ENCODE measurements around the gene MALSU1.
"Not testable (repeated sequence)": the region's sequence is repeated elsewhere in the genome, so short reads cannot be mapped to it uniquely, and the experiment has no call there.

MALSU1 gene

DNA sequence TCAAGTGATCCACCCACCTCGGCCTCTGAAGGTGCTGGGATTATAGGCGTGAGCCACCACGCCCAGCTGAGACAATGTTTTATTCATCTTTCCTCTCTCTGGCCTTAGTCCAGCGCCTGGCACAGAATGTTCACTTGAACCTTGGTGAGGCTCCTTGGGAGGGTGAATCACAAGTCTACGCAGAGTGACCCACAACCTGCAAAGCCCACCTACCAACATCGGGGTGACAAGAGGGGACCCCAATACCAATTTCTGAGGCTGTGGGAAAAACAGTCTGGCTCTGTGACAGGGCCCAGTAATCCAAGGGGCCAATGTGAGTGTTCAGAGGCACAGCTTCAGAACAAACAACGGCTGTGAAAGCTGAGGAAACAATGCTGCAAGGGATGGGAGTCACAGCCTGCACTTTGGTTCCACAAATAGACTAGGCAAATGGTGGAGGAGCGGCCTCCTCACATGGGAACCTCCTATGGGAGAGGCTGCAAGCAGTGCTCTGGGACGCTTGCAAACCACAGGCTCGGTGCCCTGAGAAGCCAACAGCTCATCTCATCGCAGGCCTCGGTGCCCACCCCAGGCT, 5.6 kb upstream of the MALSU1 start:
- peaks cover 3% of the 10 kb centered on the region for H3K27me3 ChIP-seq (ENCODE audit: insufficient read depth, low read length)
- no peak overlapping the region for H3K4me3 ChIP-seq (ENCODE audit: low read length)
- no peaks in the 10 kb centered on the region for H3K4me1 ChIP-seq (ENCODE audit: insufficient read depth, low read length)
- H3K36me3 ChIP-seq (ENCODE audit: insufficient read depth, low read length): no peaks in the 10 kb centered on the region
- no peaks in the 10 kb centered on the region for H3K9me3 ChIP-seq (ENCODE audit: low read length)
- no peak overlapping the region for H2AFZ ChIP-seq (ENCODE audit: low read depth, low read length)

DNA sequence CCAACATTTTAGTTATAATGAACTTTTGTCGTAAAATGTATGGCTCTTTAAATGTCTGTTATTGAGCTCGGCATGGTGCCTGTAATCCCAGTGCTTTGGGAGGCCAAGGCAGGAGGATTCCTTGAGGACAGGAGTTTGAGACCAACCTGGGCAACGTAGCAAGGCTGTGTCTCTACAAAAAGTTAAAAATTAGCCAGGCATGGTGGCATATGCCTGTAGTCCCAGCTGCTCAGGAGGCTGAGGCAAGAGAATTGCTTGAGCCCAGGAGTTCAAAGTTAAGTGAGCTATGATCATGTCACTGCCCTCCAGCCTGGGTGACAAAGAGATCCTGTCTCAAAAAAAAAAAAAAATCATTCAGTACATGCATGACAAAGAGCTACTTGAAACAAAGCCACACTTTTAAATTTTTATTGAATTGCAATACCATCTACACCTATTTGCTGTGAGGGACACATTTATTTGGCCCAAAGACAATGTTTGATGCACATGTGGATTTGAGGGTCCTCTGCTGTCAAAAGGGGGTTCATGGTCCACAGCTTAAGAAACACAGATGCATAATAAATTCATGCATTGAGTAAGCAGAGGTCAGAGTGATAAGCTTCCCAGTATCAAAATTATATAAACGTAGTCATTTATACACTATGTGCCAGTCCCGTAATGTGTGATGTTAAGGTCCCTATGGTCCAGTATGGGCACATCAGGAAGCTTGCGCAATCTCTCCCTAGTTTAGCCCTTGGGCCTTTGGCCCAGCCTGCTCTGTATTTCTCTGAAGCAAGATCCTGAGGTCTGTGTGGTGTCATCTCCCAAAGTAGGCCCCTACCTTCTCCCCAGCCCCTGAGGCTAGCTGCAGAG, 4.4 kb upstream of the MALSU1 start:
- Histone ChIP-seq H2AFZ (ENCODE audit: low read depth, low read length) (no peak overlapping the region), H3K36me3 (ENCODE audit: insufficient read depth, low read length) (no peaks in the 10 kb centered on the region), H3K4me3 (ENCODE audit: low read length) (no peak overlapping the region), H3K9me3 (ENCODE audit: low read length) (no peaks in the 10 kb centered on the region), H3K4me1 (ENCODE audit: insufficient read depth, low read length) (no peaks in the 10 kb centered on the region), H3K27me3 (ENCODE audit: insufficient read depth, low read length) (peaks cover 3% of the 10 kb centered on the region)

DNA sequence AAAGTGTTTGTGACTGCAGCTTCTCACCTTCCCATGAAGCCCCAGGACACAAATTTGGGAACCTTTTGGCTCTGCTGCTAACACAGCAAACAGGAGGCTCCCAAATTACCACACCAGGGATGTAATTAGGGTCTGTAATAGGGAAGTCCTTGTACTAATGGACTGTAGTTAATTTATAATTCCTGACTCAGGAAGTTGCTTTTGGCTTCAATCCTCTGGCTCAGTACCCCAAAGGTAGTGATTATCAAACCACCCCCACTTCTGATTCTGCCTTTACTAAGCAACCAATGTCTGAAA, 3.8 kb upstream of the MALSU1 start:
- peaks cover 2% of the 10 kb centered on the region for H3K4me1 ChIP-seq (ENCODE audit: insufficient read depth, low read length)
- H2AFZ ChIP-seq (ENCODE audit: low read depth, low read length): no peak overlapping the region
- peaks cover 3% of the 10 kb centered on the region for H3K27me3 ChIP-seq (ENCODE audit: insufficient read depth, low read length)

DNA sequence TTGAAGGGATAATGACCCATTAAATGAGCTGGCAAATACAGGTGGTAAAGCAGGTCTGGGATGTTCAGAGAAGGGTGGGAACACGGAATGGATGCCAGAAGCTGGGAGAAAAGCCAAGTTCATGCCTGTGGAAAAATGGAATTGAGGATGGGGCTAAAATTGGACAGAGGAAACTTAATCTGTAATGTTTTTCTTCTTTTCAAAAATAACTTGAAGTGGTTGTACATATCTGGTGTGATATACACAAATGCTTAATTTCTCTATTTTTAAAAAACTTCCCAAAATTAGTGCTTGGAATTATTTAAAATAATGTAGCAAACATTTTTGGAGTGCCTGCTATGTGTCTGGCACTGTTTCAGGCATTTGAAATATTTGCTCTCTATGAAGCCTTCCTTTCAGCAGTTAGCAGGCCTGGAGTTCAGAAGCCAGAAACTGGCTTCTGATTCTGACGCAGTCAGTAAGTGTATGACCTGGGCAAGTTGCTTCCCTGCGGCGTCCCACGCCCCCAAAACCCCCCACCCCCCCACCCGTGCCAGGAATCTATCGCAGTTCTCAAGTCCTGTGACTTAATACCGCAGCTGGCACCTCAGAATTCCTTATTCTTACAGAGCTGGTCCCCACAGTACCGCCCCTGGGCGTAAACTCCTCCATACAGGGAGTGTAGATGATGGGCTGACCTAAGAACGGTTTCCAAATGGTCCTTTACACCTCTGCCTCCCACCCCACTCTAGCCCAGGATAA, 828 bp upstream of the MALSU1 start:
- no peaks in the 10 kb centered on the region for H3K27me3 ChIP-seq (ENCODE audit: insufficient read depth, low read length)
- H3K4me1 ChIP-seq (ENCODE audit: insufficient read depth, low read length): peaks cover 10% of the 10 kb centered on the region
- peak overlapping the region; percentile 14 for H2AFZ ChIP-seq (ENCODE audit: low read depth, low read length)
- H3K36me3 ChIP-seq (ENCODE audit: insufficient read depth, low read length): peaks cover 19% of the 10 kb centered on the region
- peak overlapping the region; percentile 70 for H3K4me3 ChIP-seq (ENCODE audit: low read length)
- no peaks in the 10 kb centered on the region for H3K9me3 ChIP-seq (ENCODE audit: low read length)

More for the DNA sequence above, 3.8 kb upstream of the MALSU1 start:
- H3K9me3 ChIP-seq (ENCODE audit: low read length): no peaks in the 10 kb centered on the region
- no peak overlapping the region for H3K4me3 ChIP-seq (ENCODE audit: low read length)
- no peaks in the 10 kb centered on the region for H3K36me3 ChIP-seq (ENCODE audit: insufficient read depth, low read length)

DNA sequence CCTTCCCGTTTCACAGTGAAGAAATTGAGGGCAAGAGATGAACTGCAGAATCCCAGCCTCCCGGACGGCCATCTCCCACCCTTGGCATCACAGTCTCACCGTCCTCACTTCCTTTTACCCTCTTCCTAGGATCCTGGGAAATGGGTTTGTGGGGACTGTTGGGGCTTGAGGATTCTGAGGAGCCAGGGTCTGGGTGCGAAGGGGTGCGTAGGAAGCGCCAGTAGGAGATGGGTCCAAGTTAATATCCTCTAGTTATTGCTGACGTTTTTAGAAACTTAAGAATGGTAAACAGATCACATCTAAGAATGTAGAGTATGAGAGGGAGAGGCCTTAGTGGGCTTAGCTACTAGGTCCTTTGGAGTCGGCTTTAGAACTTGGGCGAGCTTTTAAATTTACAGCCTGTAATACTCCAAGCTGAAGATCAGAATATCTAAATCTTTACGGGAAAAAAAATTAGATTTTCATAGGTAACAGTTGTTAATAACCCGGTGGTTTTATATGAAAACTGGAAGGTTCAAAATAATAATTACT, 696 bp downstream of the MALSU1 start:
- Histone ChIP-seq H3K27me3 (ENCODE audit: insufficient read depth, low read length) (no peaks in the 10 kb centered on the region), H3K4me1 (ENCODE audit: insufficient read depth, low read length) (peaks cover 10% of the 10 kb centered on the region), H2AFZ (ENCODE audit: low read depth, low read length) (peak overlapping the region; percentile 14), H3K9me3 (ENCODE audit: low read length) (no peaks in the 10 kb centered on the region), H3K36me3 (ENCODE audit: insufficient read depth, low read length) (peaks cover 22% of the 10 kb centered on the region), H3K4me3 (ENCODE audit: low read length) (peak overlapping the region; percentile 70)

DNA sequence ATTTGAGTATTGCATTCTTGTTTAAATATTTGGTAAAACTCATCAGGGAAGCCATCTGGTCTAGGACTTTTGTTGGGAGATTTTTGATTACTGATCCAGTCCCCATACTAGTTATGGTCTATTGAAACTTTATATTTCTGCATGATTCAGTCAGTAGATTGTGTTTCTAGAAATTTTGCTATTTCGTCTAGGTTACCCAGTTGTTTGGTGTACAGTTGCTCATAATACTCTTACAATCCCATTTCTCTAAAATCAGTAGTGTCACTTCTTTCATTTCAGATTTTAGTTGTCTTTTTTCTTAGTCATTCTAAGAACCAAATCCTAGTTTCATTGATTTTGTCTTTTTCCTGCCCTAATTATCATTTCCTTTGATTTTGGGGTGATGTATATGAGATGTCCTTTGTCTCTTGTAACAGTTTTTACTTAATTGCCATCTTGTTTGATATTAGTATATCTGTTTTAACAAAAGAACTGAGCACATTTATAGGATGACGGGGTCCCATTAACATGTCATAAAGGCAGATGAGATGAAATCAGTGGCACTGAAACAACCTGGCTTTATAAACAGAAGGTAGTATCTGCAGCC, 7.9 kb downstream of the MALSU1 start:
- Histone ChIP-seq H2AFZ (ENCODE audit: low read depth, low read length) (no peak overlapping the region), H3K4me1 (ENCODE audit: insufficient read depth, low read length) (no peaks in the 10 kb centered on the region), H3K9me3 (ENCODE audit: low read length) (no peaks in the 10 kb centered on the region), H3K36me3 (ENCODE audit: insufficient read depth, low read length) (peaks cover 74% of the 10 kb centered on the region), H3K4me3 (ENCODE audit: low read length) (no peak overlapping the region), H3K27me3 (ENCODE audit: insufficient read depth, low read length) (no peaks in the 10 kb centered on the region)

DNA sequence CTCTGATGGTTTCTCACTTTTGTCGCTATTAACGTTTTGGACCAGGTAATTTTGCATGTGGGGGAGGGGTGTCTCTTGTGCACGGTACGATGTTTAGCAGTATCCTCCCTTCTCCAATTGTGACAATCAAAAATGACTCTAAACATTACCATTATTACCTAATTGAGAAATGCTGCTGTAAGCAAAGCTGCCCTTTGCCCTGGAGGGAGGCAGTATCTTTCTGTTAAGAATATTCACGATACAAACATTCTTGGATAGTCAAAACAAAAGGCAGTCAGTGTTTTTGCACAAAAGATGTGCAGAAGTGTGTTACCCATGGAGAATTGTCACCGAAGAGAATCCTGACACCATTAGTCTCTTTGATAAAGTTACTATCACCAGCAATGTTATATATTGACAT, 9.6 kb downstream of the MALSU1 start:
- H2AFZ ChIP-seq (ENCODE audit: low read depth, low read length): no peak overlapping the region
- H3K36me3 ChIP-seq (ENCODE audit: insufficient read depth, low read length): peaks cover 74% of the 10 kb centered on the region
- H3K27me3 ChIP-seq (ENCODE audit: insufficient read depth, low read length): no peaks in the 10 kb centered on the region

DNA sequence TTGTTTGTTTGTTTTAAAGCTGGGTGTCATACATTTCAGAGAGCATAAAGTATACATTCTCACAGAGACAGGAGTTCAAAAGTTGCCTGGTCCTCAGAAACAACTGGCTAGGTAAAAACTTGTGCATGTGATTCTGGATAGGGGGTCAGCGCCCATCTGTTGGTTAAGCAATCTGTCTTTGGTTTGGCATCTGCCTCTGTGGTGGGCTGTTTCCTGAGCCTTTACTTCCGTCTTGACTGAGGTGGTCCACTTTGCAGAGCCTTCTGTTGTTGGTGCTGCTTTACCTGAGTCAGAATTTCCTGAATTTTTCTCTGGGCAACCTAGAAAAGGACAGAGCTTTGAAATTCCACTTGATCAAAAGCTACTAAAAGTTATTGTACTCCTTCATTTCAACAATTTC, 13.0 kb downstream of the MALSU1 start:
- H3K4me1 ChIP-seq (ENCODE audit: insufficient read depth, low read length); H3K9me3 ChIP-seq (ENCODE audit: low read length); H2AFZ ChIP-seq (ENCODE audit: low read depth, low read length); H3K27me3 ChIP-seq (ENCODE audit: insufficient read depth, low read length); H3K4me3 ChIP-seq (ENCODE audit: low read length): not testable (repeated sequence)
- H3K36me3 ChIP-seq (ENCODE audit: insufficient read depth, low read length): peaks cover 90% of the 10 kb centered on the region

More for the DNA sequence above, 9.6 kb downstream of the MALSU1 start:
- Histone ChIP-seq H3K4me1 (ENCODE audit: insufficient read depth, low read length) (no peaks in the 10 kb centered on the region), H3K9me3 (ENCODE audit: low read length) (no peaks in the 10 kb centered on the region), H3K4me3 (ENCODE audit: low read length) (no peak overlapping the region)

DNA sequence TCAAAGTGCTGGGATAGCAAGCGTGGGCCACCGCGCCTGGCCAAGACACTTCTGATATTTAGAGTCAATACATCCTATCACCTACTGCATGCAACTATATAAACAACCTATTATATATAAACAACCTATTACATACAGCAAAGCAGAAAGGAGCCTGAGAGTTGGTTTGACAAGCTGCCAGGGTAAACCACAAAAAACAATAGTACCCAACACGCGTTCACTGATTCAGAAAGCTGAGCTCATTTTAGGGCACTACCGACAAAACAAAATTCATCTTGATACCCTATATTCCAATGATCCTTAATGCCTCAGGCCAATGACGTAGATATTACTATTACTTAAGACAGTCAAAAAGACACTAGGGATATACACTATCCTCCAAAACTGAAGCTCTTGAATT, 16.2 kb downstream of the MALSU1 start:
- Histone ChIP-seq H3K9me3 (ENCODE audit: low read length) (no peaks in the 10 kb centered on the region), H3K4me1 (ENCODE audit: insufficient read depth, low read length) (no peaks in the 10 kb centered on the region), H3K27me3 (ENCODE audit: insufficient read depth, low read length) (no peaks in the 10 kb centered on the region), H3K36me3 (ENCODE audit: insufficient read depth, low read length) (peaks cover 89% of the 10 kb centered on the region), H2AFZ (ENCODE audit: low read depth, low read length) (no peak overlapping the region), H3K4me3 (ENCODE audit: low read length) (no peak overlapping the region)

DNA sequence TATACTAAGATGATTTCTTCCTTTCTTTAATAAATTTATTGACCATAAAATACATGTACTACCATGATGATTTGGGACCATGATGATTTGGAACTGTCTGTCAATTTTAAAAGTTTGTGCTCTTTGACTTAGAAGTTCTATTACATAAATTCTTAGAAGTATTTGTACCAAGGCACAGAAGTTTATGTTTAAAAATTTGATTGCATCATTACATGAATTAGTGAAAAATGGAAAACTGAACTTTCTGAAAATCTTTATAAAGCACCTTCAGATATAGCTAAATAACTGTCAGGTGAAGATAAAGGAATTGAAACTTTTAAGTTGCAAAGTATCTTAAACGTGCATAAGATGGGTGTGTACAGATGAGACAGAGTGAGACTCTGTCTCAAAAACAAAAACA, 32.0 kb downstream of the MALSU1 start:
- no peak overlapping the region for H2AFZ ChIP-seq (ENCODE audit: low read depth, low read length)
- peaks cover 5% of the 10 kb centered on the region for H3K9me3 ChIP-seq (ENCODE audit: low read length)
- no peaks in the 10 kb centered on the region for H3K27me3 ChIP-seq (ENCODE audit: insufficient read depth, low read length)
- peaks cover 72% of the 10 kb centered on the region for H3K36me3 ChIP-seq (ENCODE audit: insufficient read depth, low read length)
- no peak overlapping the region for H3K4me3 ChIP-seq (ENCODE audit: low read length)
- H3K4me1 ChIP-seq (ENCODE audit: insufficient read depth, low read length): no peaks in the 10 kb centered on the region

DNA sequence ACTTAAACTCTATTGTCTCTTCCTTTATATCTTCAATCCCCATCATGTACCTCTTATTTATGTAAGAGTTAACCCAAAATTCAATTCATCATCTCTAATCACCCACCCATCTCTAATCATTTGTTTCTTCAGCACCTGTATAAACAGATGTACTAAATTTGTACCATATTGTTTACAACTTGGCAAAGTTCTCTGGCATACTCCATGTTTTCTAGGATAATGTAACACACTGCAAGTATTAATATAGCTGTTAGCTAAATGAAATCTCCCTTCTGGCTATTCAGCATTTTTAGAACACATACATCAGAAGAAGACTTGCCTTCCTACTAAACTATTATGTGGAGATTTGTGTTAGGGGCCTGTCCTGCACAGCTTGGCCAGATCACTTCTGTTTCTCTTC, 33.1 kb downstream of the MALSU1 start:
- H2AFZ ChIP-seq (ENCODE audit: low read depth, low read length): no peak overlapping the region
- H3K27me3 ChIP-seq (ENCODE audit: insufficient read depth, low read length): no peaks in the 10 kb centered on the region
- no peaks in the 10 kb centered on the region for H3K4me1 ChIP-seq (ENCODE audit: insufficient read depth, low read length)
- H3K36me3 ChIP-seq (ENCODE audit: insufficient read depth, low read length): peaks cover 83% of the 10 kb centered on the region
- H3K4me3 ChIP-seq (ENCODE audit: low read length): no peak overlapping the region
- peaks cover 5% of the 10 kb centered on the region for H3K9me3 ChIP-seq (ENCODE audit: low read length)

DNA sequence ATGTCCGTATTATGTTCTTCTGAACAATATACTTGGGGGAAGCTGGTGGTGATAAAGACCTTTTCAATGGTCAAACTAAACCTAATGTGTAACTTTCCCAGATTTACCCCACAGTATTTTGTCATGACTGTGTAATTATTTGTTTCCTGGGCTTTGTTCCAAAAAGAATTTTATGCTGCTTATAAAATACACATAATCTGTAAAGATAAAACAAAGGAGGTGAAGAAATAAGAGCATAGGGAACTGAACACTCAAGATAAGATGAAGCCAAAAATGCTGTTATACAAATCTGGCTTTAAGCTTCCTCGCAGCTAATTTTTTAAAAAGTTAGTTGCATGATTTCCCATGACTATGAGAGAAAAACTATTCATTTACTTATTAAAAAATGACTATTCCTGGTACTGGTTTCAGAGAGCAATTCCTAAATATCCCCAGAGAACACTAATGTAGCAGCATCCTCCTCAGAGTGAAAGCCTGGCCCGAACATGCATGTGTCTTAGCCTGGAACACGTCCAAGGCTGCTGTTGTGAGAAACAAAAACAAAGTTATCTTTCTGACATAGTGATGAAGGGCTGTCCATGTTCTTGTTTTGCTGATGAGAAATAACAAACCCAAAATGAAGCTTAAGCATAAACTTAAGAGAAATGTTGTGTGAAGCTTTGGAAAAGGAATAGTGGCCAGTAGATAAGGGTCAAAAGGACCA, 33.9 kb downstream of the MALSU1 start:
- Histone ChIP-seq H3K4me3 (ENCODE audit: low read length) (no peak overlapping the region), H2AFZ (ENCODE audit: low read depth, low read length) (no peak overlapping the region), H3K9me3 (ENCODE audit: low read length) (peaks cover 8% of the 10 kb centered on the region), H3K27me3 (ENCODE audit: insufficient read depth, low read length) (no peaks in the 10 kb centered on the region), H3K36me3 (ENCODE audit: insufficient read depth, low read length) (peaks cover 86% of the 10 kb centered on the region), H3K4me1 (ENCODE audit: insufficient read depth, low read length) (no peaks in the 10 kb centered on the region)
